GM23248 (cell line): ENCODE data around the gene ERBB4. TPM values are rescaled to one million over a fixed set of nuclear protein-coding genes. Genes with fewer than 3 reads are reported as not detected.

Experiments
- DNase-seq: peaks from one replicate; pipeline ENCODE4 v3.0.0-alpha.2; 2015
- H2AFZ ChIP-seq: fragments of 200-600 bp; sonication (generic); 2 replicates; pipeline ENCODE4 v1.6.1; 2016; ENCODE audit warnings: antibody characterized with exemption
- H3F3A ChIP-seq: fragments of 200-600 bp; sonication (generic); 2 replicates; pipeline ENCODE4 v1.6.1; 2016; ENCODE audit warnings: mild to moderate bottlenecking, antibody characterized with exemption, mixed run types; ENCODE audit not compliant: insufficient read depth
- H3K27ac ChIP-seq: fragments of 200-600 bp; sonication (generic); 2 replicates; pipeline ENCODE4 v1.5.1; 2016; ENCODE audit warnings: mild to moderate bottlenecking
- H3K27me3 ChIP-seq: fragments of 200-600 bp; sonication (generic); replicated peaks from 2 replicates; pipeline ENCODE4 v1.6.1; 2016; ENCODE audit warnings: mild to moderate bottlenecking; ENCODE audit not compliant: insufficient read depth
- H3K36me3 ChIP-seq: fragments of 200-600 bp; sonication (generic); 2 replicates; pipeline ENCODE4 v1.6.1; 2016; ENCODE audit warnings: low read depth, mild to moderate bottlenecking
- H3K4me1 ChIP-seq: fragments of 200-600 bp; sonication (generic); 2 replicates; pipeline ENCODE4 v1.6.1; 2016; ENCODE audit warnings: mild to moderate bottlenecking; ENCODE audit not compliant: insufficient read depth
- H3K4me2 ChIP-seq: fragments of 200-600 bp; sonication (generic); one replicate; pipeline ENCODE4 v1.6.1; 2016; ENCODE audit warnings: mild to moderate bottlenecking; ENCODE audit not compliant: unreplicated experiment
- H3K4me3 ChIP-seq: fragments of 200-600 bp; sonication (generic); 2 replicates; pipeline ENCODE4 v1.5.1; 2016; ENCODE audit warnings: mild to moderate bottlenecking
- H3K79me2 ChIP-seq: fragments of 200-600 bp; sonication (generic); 2 replicates; pipeline ENCODE4 v1.6.1; 2016; ENCODE audit warnings: mild to moderate bottlenecking; ENCODE audit not compliant: insufficient read depth
- H3K9ac ChIP-seq: fragments of 200-600 bp; sonication (generic); 2 replicates; pipeline ENCODE4 v1.6.1; 2016; ENCODE audit warnings: mild to moderate bottlenecking
- H3K9me2 ChIP-seq: fragments of 200-600 bp; sonication (generic); 2 replicates; pipeline ENCODE4 v1.6.1; 2016; ENCODE audit warnings: mixed run types, mild to moderate bottlenecking, moderate library complexity; ENCODE audit not compliant: insufficient read depth
- H3K9me3 ChIP-seq: fragments of 200-600 bp; sonication (generic); one replicate; pipeline ENCODE4 v1.6.1; 2017; ENCODE audit warnings: low read depth
- H4K20me1 ChIP-seq: fragments of 200-600 bp; sonication (generic); 2 replicates; pipeline ENCODE4 v1.6.0; 2016; ENCODE audit not compliant: insufficient read depth
- EZH2 ChIP-seq: fragments of 200-600 bp; sonication (generic); IDR thresholded peaks from 2 replicates; pipeline ENCODE4 v1.6.1; 2018; ENCODE audit warnings: antibody characterized with exemption, mild to moderate bottlenecking; ENCODE audit not compliant: insufficient read depth, poor library complexity, severe bottlenecking
- EZH2phosphoT487 ChIP-seq: fragments of 200-600 bp; sonication (generic); IDR thresholded peaks from 2 replicates; pipeline ENCODE4 v1.6.1; 2018; ENCODE audit warnings: antibody characterized with exemption, moderate library complexity, mild to moderate bottlenecking, low read depth; ENCODE audit not compliant: insufficient read depth
- WGBS, 2 experiments: methylation state at CpG; one replicate each; pipeline ENCODE4 v1.1.6; 2015 to 2017; ENCODE audit warnings: low lambda C conversion rate in 2 of 2, low coverage in 1 of 2; ENCODE audit errors: missing lambda C conversion rate in 2 of 2; 5-methylcytosine and 5-hydroxymethylcytosine counted together
- in situ Hi-C: fragments of 300-500 bp; cut with MboI; formaldehyde crosslinking; loops from 2 replicates; pipeline ENCODE4 v1.15.0; 2020
- polyA plus RNA-seq: library from polyadenylated mRNA; unstranded; fragments of >200 nt; fragmentation: Nextera tagmentation; extraction: Ambion mirVana; gene quantifications from 2 replicates; pipeline ENCODE4 v1.2.1, GENCODE V29; 2016
- total RNA-seq: library from RNA; depleted of rRNA; stranded (reverse); fragments of >200 nt; shearing (Covaris generic); gene quantifications from 2 replicates; pipeline ENCODE4 v1.2.3, GENCODE V29; 2014

Gene ERBB4
- total and polyA plus RNA-seq, 2 experiments from 2014 or later, result not detected

DNA sequence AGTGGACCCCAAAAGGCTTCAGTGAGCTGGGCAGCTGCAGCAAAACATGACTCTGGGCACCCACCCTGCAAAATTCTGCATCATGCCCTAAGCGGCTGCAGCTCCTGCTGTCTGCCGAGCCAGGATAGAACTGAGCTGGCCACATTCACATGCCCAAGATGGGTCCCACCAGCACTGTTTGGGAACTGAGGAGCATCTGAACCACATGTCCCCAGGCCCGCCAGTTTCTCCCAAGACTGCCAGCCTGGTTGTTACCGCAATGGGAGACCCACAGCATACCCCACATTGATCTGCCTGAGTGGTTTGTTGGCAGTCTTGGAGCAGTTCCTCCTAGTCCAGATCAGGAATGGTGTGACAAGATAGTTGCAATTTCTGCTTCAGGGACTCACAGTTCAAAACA, 1035.4 kb downstream of the ERBB4 start:
- no peaks in the 10 kb centered on the region for H3K27me3 ChIP-seq
- no peaks in the 10 kb centered on the region for H3K9me2 ChIP-seq
- no peaks in the 10 kb centered on the region for H3K4me1 ChIP-seq
- in situ Hi-C loops, result no loop called here
- no peak overlapping the region for H2AFZ ChIP-seq
- no peak overlapping the region for H3K4me2 ChIP-seq
- TF ChIP-seq EZH2, result no peak
- TF ChIP-seq EZH2phosphoT487, result no peak
- no peaks in the 10 kb centered on the region for H3F3A ChIP-seq
- no peak overlapping the region for H3K27ac ChIP-seq
- H3K9ac ChIP-seq, result no peak overlapping the region
- H3K4me3 ChIP-seq, result no peak overlapping the region
- DNase-seq, result no peak
- H4K20me1 ChIP-seq, result no peaks in the 10 kb centered on the region
- no peaks in the 10 kb centered on the region for H3K9me3 ChIP-seq
- no peaks in the 10 kb centered on the region for H3K36me3 ChIP-seq
- H3K79me2 ChIP-seq, result no peaks in the 10 kb centered on the region
- 39 to 46% methylated on average over 4 of the region's 4 CpGs for WGBS, 2 experiments

DNA sequence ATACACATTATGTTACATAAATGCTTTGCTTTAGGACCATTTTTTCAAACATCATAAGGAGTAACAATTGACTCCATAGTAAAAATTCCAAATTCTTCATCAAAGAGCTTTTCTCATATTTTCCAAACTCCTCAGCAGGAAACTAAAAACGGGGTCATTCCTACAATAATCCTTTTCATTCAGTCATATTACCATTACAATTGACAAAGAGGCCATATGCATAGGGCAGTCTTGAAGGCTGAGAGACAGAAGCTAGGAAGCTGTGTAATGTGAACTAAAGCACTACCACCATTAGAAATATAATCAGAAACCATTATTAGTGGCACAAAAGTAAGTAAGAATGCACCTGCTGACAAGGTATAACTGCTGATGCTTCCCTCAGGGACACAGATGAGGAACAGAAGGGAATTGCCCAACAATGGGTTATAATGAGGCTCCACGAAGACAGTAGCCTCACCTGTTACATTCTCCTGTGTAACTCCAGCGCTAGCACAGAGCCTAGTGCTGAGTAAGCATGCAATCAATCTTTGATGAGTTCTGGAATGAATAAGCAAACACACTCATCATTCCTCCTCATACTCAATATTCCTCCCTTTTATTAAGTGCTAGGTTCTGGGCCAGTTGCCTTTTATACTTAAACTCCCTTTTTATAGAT, 1039.9 kb downstream of the ERBB4 start:
- no peak overlapping the region for H3K9ac ChIP-seq
- WGBS, 2 experiments, result 2 to 3% methylated on average over 3 of the region's 3 CpGs
- no peak overlapping the region for H2AFZ ChIP-seq
- no peaks in the 10 kb centered on the region for H3F3A ChIP-seq
- no peak for DNase-seq
- in situ Hi-C loops, result no loop called here
- H3K27me3 ChIP-seq, result no peaks in the 10 kb centered on the region
- H3K4me1 ChIP-seq, result no peaks in the 10 kb centered on the region
- no peaks in the 10 kb centered on the region for H3K36me3 ChIP-seq
- no peaks in the 10 kb centered on the region for H3K9me2 ChIP-seq
- no peaks in the 10 kb centered on the region for H3K9me3 ChIP-seq
- no peak overlapping the region for H3K27ac ChIP-seq
- H3K4me2 ChIP-seq, result no peak overlapping the region
- no peaks in the 10 kb centered on the region for H3K79me2 ChIP-seq
- no peak for TF ChIP-seq EZH2
- no peak for TF ChIP-seq EZH2phosphoT487
- H3K4me3 ChIP-seq, result no peak overlapping the region
- H4K20me1 ChIP-seq, result no peaks in the 10 kb centered on the region

DNA sequence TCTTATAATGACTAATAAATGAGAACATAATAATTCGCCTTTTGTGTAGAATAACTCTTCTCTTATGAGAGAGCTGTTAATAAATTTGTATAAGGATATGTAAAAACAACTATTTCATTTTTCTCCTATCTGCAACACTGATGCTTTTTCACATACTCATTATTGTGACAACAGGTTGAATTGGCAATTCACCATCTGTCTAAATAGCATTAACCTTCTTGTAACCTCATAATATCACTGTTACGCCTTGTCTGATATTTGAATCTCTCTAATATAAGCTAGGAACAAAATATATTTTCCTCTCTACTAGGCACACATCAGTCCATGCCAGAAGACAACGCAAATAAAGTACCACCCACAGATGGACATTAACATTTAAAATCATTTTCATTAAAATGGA, 1043.3 kb downstream of the ERBB4 start:
- Histone ChIP-seq H3K79me2 (no peaks in the 10 kb centered on the region), H4K20me1 (no peaks in the 10 kb centered on the region), H2AFZ (no peak overlapping the region), H3K4me1 (no peaks in the 10 kb centered on the region), H3K9me2 (no peaks in the 10 kb centered on the region), H3K4me2 (no peak overlapping the region), H3K36me3 (no peaks in the 10 kb centered on the region), H3K9ac (no peak overlapping the region), H3K27ac (no peak overlapping the region), H3K9me3 (no peaks in the 10 kb centered on the region), H3K4me3 (no peak overlapping the region), H3F3A (no peaks in the 10 kb centered on the region), H3K27me3 (no peaks in the 10 kb centered on the region)
- 22% methylated on average over 3 of the region's 3 CpGs for WGBS, 2 experiments
- no peak for DNase-seq
- TF ChIP-seq EZH2phosphoT487, result no peak
- TF ChIP-seq EZH2, result no peak
- in situ Hi-C loops, result no loop called here

DNA sequence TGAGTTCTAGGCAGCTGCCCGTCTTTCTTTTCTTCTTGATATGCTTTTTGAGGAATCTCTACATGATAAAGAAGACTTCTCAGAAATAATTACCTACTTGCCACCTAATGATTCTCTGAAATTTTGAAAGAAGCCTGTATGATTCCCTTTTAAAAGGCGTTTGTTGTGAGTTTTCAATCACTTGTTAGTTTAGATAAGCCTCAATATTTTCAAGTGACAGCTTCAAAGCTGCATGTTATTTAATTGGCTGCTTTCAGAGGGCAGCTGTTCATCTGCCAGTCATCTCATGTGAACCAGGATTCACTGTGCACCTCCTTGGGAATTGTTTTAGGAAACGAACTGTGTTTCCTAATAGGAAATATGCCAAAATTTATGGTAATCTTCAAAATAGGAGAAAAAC, 1044.1 kb downstream of the ERBB4 start:
- TF ChIP-seq EZH2phosphoT487 (no peak), EZH2 (no peak)
- no peaks in the 10 kb centered on the region for H3K4me1 ChIP-seq
- no peaks in the 10 kb centered on the region for H4K20me1 ChIP-seq
- H3K36me3 ChIP-seq, result no peaks in the 10 kb centered on the region
- H3K27me3 ChIP-seq, result no peaks in the 10 kb centered on the region
- no peaks in the 10 kb centered on the region for H3K9me3 ChIP-seq
- no peak for DNase-seq
- H2AFZ ChIP-seq, result no peak overlapping the region
- 2 to 3% methylated on average over 3 of the region's 3 CpGs for WGBS, 2 experiments
- in situ Hi-C loops, result no loop called here
- no peak overlapping the region for H3K27ac ChIP-seq
- no peak overlapping the region for H3K4me3 ChIP-seq
- no peaks in the 10 kb centered on the region for H3K9me2 ChIP-seq
- no peak overlapping the region for H3K9ac ChIP-seq
- no peaks in the 10 kb centered on the region for H3F3A ChIP-seq
- H3K4me2 ChIP-seq, result no peak overlapping the region
- no peaks in the 10 kb centered on the region for H3K79me2 ChIP-seq

GRCh38 chr2:211494085-211494484, 1044.5 kb downstream of the ERBB4 start:
- no peaks in the 10 kb centered on the region for H3K9me2 ChIP-seq
- no peaks in the 10 kb centered on the region for H3K36me3 ChIP-seq
- H3K4me2 ChIP-seq, result no peak overlapping the region
- no peaks in the 10 kb centered on the region for H3K4me1 ChIP-seq
- 62 to 67% methylated on average over 8 of the region's 8 CpGs for WGBS, 2 experiments
- no peak overlapping the region for H3K4me3 ChIP-seq
- H4K20me1 ChIP-seq, result no peaks in the 10 kb centered on the region
- H3F3A ChIP-seq, result no peaks in the 10 kb centered on the region
- no peak overlapping the region for H3K9ac ChIP-seq
- DNase-seq, result no peak
- no peaks in the 10 kb centered on the region for H3K79me2 ChIP-seq
- H3K27ac ChIP-seq, result no peak overlapping the region
- no peak overlapping the region for H2AFZ ChIP-seq
- no peak for TF ChIP-seq EZH2
- TF ChIP-seq EZH2phosphoT487, result no peak
- in situ Hi-C loops, result no loop called here
- H3K27me3 ChIP-seq, result no peaks in the 10 kb centered on the region
- no peaks in the 10 kb centered on the region for H3K9me3 ChIP-seq
